Keratinocyte (primary cell): ENCODE measurements around the gene OMP. TPM values are rescaled to one million over a fixed set of nuclear protein-coding genes. Genes with fewer than 3 reads are reported as not detected.
"Not testable (repeated sequence)": the region's sequence is repeated elsewhere in the genome, so short reads cannot be mapped to it uniquely, and the experiment has no call there.

ENCODE experiments used
- DNase-seq: peaks from one replicate; pipeline ENCODE4 v3.0.0-alpha.2; 2011; ENCODE audit warnings: low read depth, missing footprints, low spot score
- FAIRE-seq: peaks from 2 replicates; lab custom pipeline; 2011; peaks lifted over from hg19 to GRCh38; lab: Jason Lieb, UNC
- H2AFZ ChIP-seq: 2 replicates; pipeline ENCODE4 v1.6.0; 2012; ENCODE audit warnings: low read length, control low read depth, inconsistent platforms; ENCODE audit not compliant: control insufficient read depth
- H3K27ac ChIP-seq: 2 replicates; pipeline ENCODE4 v1.5.1; 2011; ENCODE audit warnings: low read length; ENCODE audit not compliant: control insufficient read depth, insufficient read depth
- H3K27me3 ChIP-seq: 3 replicates; pipeline ENCODE4 v1.6.0; 2011; ENCODE audit warnings: low read length; ENCODE audit not compliant: control insufficient read depth, insufficient read depth; ENCODE audit errors: extremely low read depth
- H3K36me3 ChIP-seq, 2 experiments: 2 replicates in 1 of 2; 3 replicates in 1 of 2; pipeline ENCODE4 v1.5.1; 2011; ENCODE audit warnings: low read length in 2 of 2, mild to moderate bottlenecking in 1 of 2; ENCODE audit not compliant: control insufficient read depth in 2 of 2, insufficient read depth in 2 of 2; ENCODE audit errors: extremely low read depth in 1 of 2
- H3K4me1 ChIP-seq: 3 replicates; pipeline ENCODE4 v1.5.1; 2011; ENCODE audit warnings: low read length; ENCODE audit not compliant: control insufficient read depth, insufficient read depth; ENCODE audit errors: extremely low read depth
- H3K4me2 ChIP-seq: 3 replicates; pipeline ENCODE4 v1.6.0; 2011; ENCODE audit warnings: low read depth, low read length; ENCODE audit not compliant: control insufficient read depth, insufficient read depth; ENCODE audit errors: extremely low read depth
- H3K4me3 ChIP-seq, 3 experiments: fragments of 200-600 bp in 1 of 3; sonication (generic) in 1 of 3; 2 replicates in 2 of 3; 3 replicates in 1 of 3; pipeline ENCODE4 v1.5.1; 2011 to 2016; ENCODE audit warnings: low read length in 3 of 3, mild to moderate bottlenecking in 3 of 3, control low read depth in 2 of 3, inconsistent platforms in 1 of 3, low read depth in 1 of 3, mixed read lengths in 1 of 3, mixed run types in 1 of 3, moderate library complexity in 1 of 3; ENCODE audit not compliant: control insufficient read depth in 2 of 3, insufficient read depth in 2 of 3; ENCODE audit errors: extremely low read depth in 1 of 3
- H3K79me2 ChIP-seq: 2 replicates; pipeline ENCODE4 v1.6.0; 2012; ENCODE audit warnings: low read length; ENCODE audit not compliant: control insufficient read depth, insufficient read depth
- H3K9ac ChIP-seq: 3 replicates; pipeline ENCODE4 v1.6.0; 2011; ENCODE audit warnings: low read length; ENCODE audit not compliant: control insufficient read depth, insufficient read depth; ENCODE audit errors: extremely low read depth
- H3K9me1 ChIP-seq: 3 replicates; pipeline ENCODE4 v1.6.0; 2011; ENCODE audit warnings: low read length; ENCODE audit not compliant: control insufficient read depth, insufficient read depth; ENCODE audit errors: extremely low read depth
- H3K9me3 ChIP-seq: 2 replicates; pipeline ENCODE4 v1.5.1; 2012; ENCODE audit warnings: low read depth, low read length; ENCODE audit not compliant: control insufficient read depth
- H4K20me1 ChIP-seq: 3 replicates; pipeline ENCODE4 v1.6.0; 2011; ENCODE audit warnings: low read length; ENCODE audit not compliant: control insufficient read depth, insufficient read depth; ENCODE audit errors: extremely low read depth
- EZH2 ChIP-seq: IDR thresholded peaks from one replicate; pipeline ENCODE4 v1.6.1; 2012; ENCODE audit warnings: inconsistent platforms, mild to moderate bottlenecking, low read length, moderate library complexity
- dilution Hi-C: fragments of 300-500 bp; cut with MboI; formaldehyde crosslinking; loops from one replicate; pipeline ENCODE4 v1.7.0; 2020; ENCODE audit warnings: low sequenced_read_pairs; ENCODE audit not compliant: extremely low pct_ligation_motif_present
- polyA plus RNA-seq, 5 experiments: library from polyadenylated mRNA; depleted of rRNA in 3 of 5; stranded (reverse) in 3 of 5; stranded (forward) in 1 of 5; unstranded in 1 of 5; fragments of >200 nt; gene quantifications; 1 replicate in 1 of 5; 2 replicates in 3 of 5; 3 replicates in 1 of 5; pipeline versions ENCODE4 v1.2.1 to v1.2.3, GENCODE V29; 2011 to 2012; ENCODE audit warnings: missing spikeins in 2 of 5, low read depth in 1 of 5, low replicate concordance in 1 of 5
- TF ChIP-seq, protein P1 (sequence below), 3 experiments: IDR thresholded peaks in 1 of 3; conservative IDR thresholded peaks in 1 of 3; optimal IDR thresholded peaks in 1 of 3; 2 replicates in 2 of 3; 3 replicates in 1 of 3; pipeline versions ENCODE3 to v1.5.1; 2011; ENCODE audit warnings: low read length in 3 of 3, mild to moderate bottlenecking in 3 of 3, moderate library complexity in 2 of 3, control low read depth in 1 of 3, inconsistent platforms in 1 of 3; ENCODE audit not compliant: insufficient read depth in 2 of 3; ENCODE audit errors: extremely low read depth in 1 of 3

The OMP gene
- polyA plus RNA-seq, 1 donor (not counting 4 experiments of a cell fraction or from before 2014, with no cell fraction given): not detected

DNA sequence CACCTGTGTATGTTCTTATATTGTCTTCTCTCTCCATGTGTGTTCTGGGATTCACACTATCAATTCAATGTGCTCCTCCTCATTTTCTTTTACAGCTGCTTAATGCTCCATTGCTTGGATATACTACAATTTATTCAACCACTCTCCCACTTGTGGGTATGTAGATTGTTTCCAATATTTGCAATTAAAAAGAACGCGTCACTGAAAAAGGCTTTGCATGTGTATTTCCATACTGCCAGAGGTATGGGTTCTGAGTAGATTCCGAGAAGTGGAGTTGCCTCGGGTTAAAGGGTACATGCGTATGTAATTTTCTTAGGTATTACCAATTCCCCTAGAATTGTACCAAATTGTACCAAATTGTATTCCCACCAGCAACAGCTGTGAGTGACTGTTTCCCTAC is 42.8 kb upstream of the OMP start:
- Histone ChIP-seq H2AFZ (no peak overlapping the region), H3K4me3 (no peak overlapping the region), H3K79me2 (no peaks in the 10 kb centered on the region), H3K9me3 (peaks cover 6% of the 10 kb centered on the region), H4K20me1 (no peaks in the 10 kb centered on the region), H3K27me3 (no peaks in the 10 kb centered on the region), H3K4me1 (no peaks in the 10 kb centered on the region), H3K36me3 (no peaks in the 10 kb centered on the region), H3K9ac (no peak overlapping the region), H3K27ac (no peak overlapping the region), H3K9me1 (no peaks in the 10 kb centered on the region), H3K4me2 (no peak overlapping the region)
- no peak for FAIRE-seq
- dilution Hi-C loops: no loop called here
- DNase-seq: no peak
- TF ChIP-seq, protein P1, sequence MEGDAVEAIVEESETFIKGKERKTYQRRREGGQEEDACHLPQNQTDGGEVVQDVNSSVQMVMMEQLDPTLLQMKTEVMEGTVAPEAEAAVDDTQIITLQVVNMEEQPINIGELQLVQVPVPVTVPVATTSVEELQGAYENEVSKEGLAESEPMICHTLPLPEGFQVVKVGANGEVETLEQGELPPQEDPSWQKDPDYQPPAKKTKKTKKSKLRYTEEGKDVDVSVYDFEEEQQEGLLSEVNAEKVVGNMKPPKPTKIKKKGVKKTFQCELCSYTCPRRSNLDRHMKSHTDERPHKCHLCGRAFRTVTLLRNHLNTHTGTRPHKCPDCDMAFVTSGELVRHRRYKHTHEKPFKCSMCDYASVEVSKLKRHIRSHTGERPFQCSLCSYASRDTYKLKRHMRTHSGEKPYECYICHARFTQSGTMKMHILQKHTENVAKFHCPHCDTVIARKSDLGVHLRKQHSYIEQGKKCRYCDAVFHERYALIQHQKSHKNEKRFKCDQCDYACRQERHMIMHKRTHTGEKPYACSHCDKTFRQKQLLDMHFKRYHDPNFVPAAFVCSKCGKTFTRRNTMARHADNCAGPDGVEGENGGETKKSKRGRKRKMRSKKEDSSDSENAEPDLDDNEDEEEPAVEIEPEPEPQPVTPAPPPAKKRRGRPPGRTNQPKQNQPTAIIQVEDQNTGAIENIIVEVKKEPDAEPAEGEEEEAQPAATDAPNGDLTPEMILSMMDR (optimal IDR thresholded peaks at IDR 0.05 in 1 of 3, IDR thresholded peaks at IDR 0.05 in 1 of 3, conservative IDR thresholded peaks at IDR 0.05 in 1 of 3; ENCODE audit: extremely low read depth in 1 of 3, insufficient read depth in 2 of 3, low read length in 3 of 3): no peak
- TF ChIP-seq EZH2: no peak

DNA sequence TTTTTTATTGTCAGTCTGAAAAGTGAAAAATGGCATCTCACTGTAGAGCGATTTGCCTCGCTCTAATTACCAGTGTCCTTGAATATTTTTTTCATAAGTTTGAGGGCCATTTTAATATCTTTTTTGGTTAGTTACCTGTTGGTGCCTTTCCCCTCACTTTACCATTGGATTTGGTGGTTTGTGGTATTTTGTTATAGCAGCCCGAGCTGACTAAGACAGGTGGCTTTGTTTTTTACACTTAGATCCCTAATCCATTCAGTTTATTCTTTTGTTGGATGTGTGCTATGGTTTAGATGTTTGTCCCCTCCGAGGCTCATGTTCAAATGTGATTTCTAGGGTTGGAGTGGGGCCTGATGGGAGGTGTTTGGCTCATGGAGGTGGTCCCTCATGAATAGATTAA is 42.4 kb upstream of the OMP start:
- H3K9ac ChIP-seq: no peak overlapping the region
- no peak overlapping the region for H3K4me3 ChIP-seq
- H4K20me1 ChIP-seq: no peaks in the 10 kb centered on the region
- no peaks in the 10 kb centered on the region for H3K4me1 ChIP-seq
- H3K27me3 ChIP-seq: no peaks in the 10 kb centered on the region
- H3K27ac ChIP-seq: no peak overlapping the region
- FAIRE-seq (no peak), DNase-seq (no peak)
- H3K36me3 ChIP-seq: no peaks in the 10 kb centered on the region
- TF ChIP-seq, protein P1 (optimal IDR thresholded peaks at IDR 0.05 in 1 of 3, IDR thresholded peaks at IDR 0.05 in 1 of 3, conservative IDR thresholded peaks at IDR 0.05 in 1 of 3; ENCODE audit: extremely low read depth in 1 of 3, insufficient read depth in 2 of 3, low read length in 3 of 3): no peak
- TF ChIP-seq EZH2: no peak
- H3K79me2 ChIP-seq: no peaks in the 10 kb centered on the region
- no peak overlapping the region for H3K4me2 ChIP-seq
- dilution Hi-C loops: no loop called here
- H3K9me3 ChIP-seq: peaks cover 6% of the 10 kb centered on the region
- no peak overlapping the region for H2AFZ ChIP-seq
- H3K9me1 ChIP-seq: no peaks in the 10 kb centered on the region

DNA sequence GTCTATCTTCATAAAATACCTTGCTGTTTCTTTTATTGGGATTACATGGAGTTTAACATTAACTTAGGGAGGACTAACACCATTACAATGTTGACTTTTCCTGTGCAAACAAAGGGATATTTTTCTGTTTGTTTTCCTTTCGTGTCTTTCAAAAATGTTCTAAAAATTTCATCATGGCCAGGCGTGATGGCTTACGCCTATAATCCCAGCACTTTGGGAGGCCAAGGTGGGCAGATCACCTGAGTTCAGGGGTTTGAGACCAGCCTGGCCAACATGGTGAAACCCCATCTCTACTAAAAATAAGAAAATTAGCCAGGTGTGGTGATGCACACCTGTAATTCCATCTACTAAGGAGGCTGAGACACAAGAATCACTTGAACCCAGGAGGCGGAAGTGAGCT is 41.4 kb upstream of the OMP start:
- dilution Hi-C loops, H4K20me1 ChIP-seq, H2AFZ ChIP-seq, H3K9me3 ChIP-seq, H3K27ac ChIP-seq, FAIRE-seq, H3K4me2 ChIP-seq, H3K9me1 ChIP-seq, H3K36me3 ChIP-seq, DNase-seq, H3K27me3 ChIP-seq, H3K9ac ChIP-seq, H3K4me3 ChIP-seq, H3K4me1 ChIP-seq, H3K79me2 ChIP-seq: not testable (repeated sequence)
